K562 (cell line): Measurements from ENCODE around the gene SPATC1L. TPM values are rescaled to one million over a fixed set of nuclear protein-coding genes. Genes with fewer than 3 reads are reported as not detected.
A peak's percentile ranks its signal among the peaks of the same experiment; 100 is the strongest.

Source experiments
- ELK3 ChIP-seq: fragments of 450-650 bp; formaldehyde crosslinking; IDR thresholded peaks from 2 replicates; pipeline ENCODE4 v1.4.0; 2020; ENCODE audit warnings: mild to moderate bottlenecking
- EP300 ChIP-seq: IDR thresholded peaks from 2 replicates; pipeline ENCODE4 v1.6.1; 2012; ENCODE audit warnings: low read length, improper control_type of control experiment
- GABPA ChIP-seq: fragments of 200-800 bp; sonication (Bioruptor generic); conservative IDR thresholded peaks from 2 replicates; pipeline ENCODE4 v1.6.1; 2016; ENCODE audit warnings: low read depth, missing genetic modification characterization, missing compliant biosample characterization
- MAFG ChIP-seq: fragments of 450-650 bp; conservative IDR thresholded peaks from 2 replicates; pipeline ENCODE4 v1.6.1; 2016; ENCODE audit warnings: missing genetic modification characterization, missing compliant biosample characterization
- NFATC3 ChIP-seq: fragments of 450-650 bp; IDR thresholded peaks from 2 replicates; pipeline ENCODE4 v1.6.1; 2017; ENCODE audit warnings: mild to moderate bottlenecking
- RBM17 ChIP-seq: fragments of 200-400 bp; formaldehyde crosslinking; IDR thresholded peaks from 2 replicates; pipeline ENCODE4 v1.6.1; 2017; ENCODE audit warnings: low read depth, mild to moderate bottlenecking, low read length, borderline replicate concordance
- RNF2 ChIP-seq: sonication (generic); IDR thresholded peaks from 2 replicates; pipeline ENCODE4 v1.6.1; 2016
- SPI1 ChIP-seq: IDR thresholded peaks from 2 replicates; pipeline ENCODE4 v1.6.1; 2011; ENCODE audit warnings: low read depth, low read length, control low read depth, borderline replicate concordance
- TAF7 ChIP-seq: fragments of 450-650 bp; IDR thresholded peaks from 2 replicates; pipeline ENCODE4 v1.6.1; 2016; ENCODE audit warnings: missing genetic modification characterization, missing compliant biosample characterization
- TRIM25 ChIP-seq: fragments of 450-650 bp; IDR thresholded peaks from 2 replicates; pipeline ENCODE4 v1.7.0; 2016; ENCODE audit warnings: borderline replicate concordance
- U2AF1 ChIP-seq: fragments of 200-400 bp; formaldehyde crosslinking; optimal IDR thresholded peaks from 2 replicates; pipeline ENCODE3; 2017; ENCODE audit warnings: mild to moderate bottlenecking, low read depth, low read length, moderate library complexity
- YY1 ChIP-seq, 3 experiments: IDR thresholded peaks; 2 replicates each; pipeline ENCODE4 v1.6.1; 2011; ENCODE audit warnings: low read length in 2 of 3, mild to moderate bottlenecking in 2 of 3, moderate library complexity in 2 of 3, borderline replicate concordance in 1 of 3, control low read depth in 1 of 3, low read depth in 1 of 3; ENCODE audit not compliant: insufficient read depth in 3 of 3, insufficient replicate concordance in 2 of 3, control insufficient read depth in 1 of 3, insufficient read length in 1 of 3; ENCODE audit errors: extremely low read depth in 1 of 3
- ZEB2 ChIP-seq: fragments of 450-650 bp; IDR thresholded peaks from 2 replicates; pipeline ENCODE4 v1.6.1; 2016
- ZNF3 ChIP-seq: fragments of 250-450 bp; sonication (Bioruptor Pico); IDR thresholded peaks from 2 replicates; pipeline ENCODE4 v1.5.0; 2021; ENCODE audit warnings: mild to moderate bottlenecking, moderate library complexity
- ZNF644 ChIP-seq: fragments of 200-800 bp; sonication (Bioruptor generic); IDR thresholded peaks from 2 replicates; pipeline ENCODE4 v1.6.1; 2016; ENCODE audit warnings: low read depth, missing genetic modification characterization, missing compliant biosample characterization
- polyA plus RNA-seq, 8 experiments: library from polyadenylated mRNA; depleted of rRNA in 4 of 8; stranded (reverse) in 5 of 8; unstranded in 3 of 8; fragments of >200 nt; fragmentation: Nextera tagmentation in 2 of 8; fragmentation: Illumina TruSeq in 1 of 8; extraction: Ambion mirVana in 2 of 8; extraction: Trizol in 1 of 8; gene quantifications; 2 replicates each; pipeline versions ENCODE4 v1.2.1 to v1.2.3, GENCODE V29; 2011 to 2014; ENCODE audit warnings: inconsistent platforms in 1 of 8, missing spikeins in 1 of 8
- total RNA-seq, 7 experiments: library from RNA; depleted of rRNA in 6 of 7; stranded (reverse); fragments of >200 nt in 6 of 7; fragmentation: Illumina TruSeq in 2 of 7; extraction: Trizol in 2 of 7; gene quantifications; 2 replicates each; pipeline versions ENCODE4 v1.2.1 to v1.2.3, GENCODE V29; 2011 to 2021; ENCODE audit warnings: low replicate concordance in 1 of 7
- TF ChIP-seq, protein P1 (sequence below): fragments of 200-800 bp; sonication (Bioruptor generic); IDR thresholded peaks from 2 replicates; pipeline ENCODE4 v1.6.1; 2017; ENCODE audit warnings: missing genetic modification characterization, missing compliant biosample characterization

The SPATC1L gene
- total and polyA plus RNA-seq, 9 of the 15 experiments (the other 6 are each of a cell fraction or from before 2014, with no cell fraction given): 0.14 to 121 (median 34.0) TPM; not detected in 1

- TF ChIP-seq, protein P1, sequence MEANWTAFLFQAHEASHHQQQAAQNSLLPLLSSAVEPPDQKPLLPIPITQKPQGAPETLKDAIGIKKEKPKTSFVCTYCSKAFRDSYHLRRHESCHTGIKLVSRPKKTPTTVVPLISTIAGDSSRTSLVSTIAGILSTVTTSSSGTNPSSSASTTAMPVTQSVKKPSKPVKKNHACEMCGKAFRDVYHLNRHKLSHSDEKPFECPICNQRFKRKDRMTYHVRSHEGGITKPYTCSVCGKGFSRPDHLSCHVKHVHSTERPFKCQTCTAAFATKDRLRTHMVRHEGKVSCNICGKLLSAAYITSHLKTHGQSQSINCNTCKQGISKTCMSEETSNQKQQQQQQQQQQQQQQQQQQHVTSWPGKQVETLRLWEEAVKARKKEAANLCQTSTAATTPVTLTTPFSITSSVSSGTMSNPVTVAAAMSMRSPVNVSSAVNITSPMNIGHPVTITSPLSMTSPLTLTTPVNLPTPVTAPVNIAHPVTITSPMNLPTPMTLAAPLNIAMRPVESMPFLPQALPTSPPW (CRISPR knock-in tag): peak; percentile 79
- TF ChIP-seq ZNF3 (CRISPR knock-in tag) (no peak), ZEB2 (0 out of 2 replicates have a peak, but pooled peaks have one; percentile 36), MAFG (tag) (peak; percentile 68), TRIM25 (no peak), RBM17 (no peak), GABPA (tag) (no peak), ZNF644 (tag) (peak; percentile 70; the same call in 1 of the 2 replicates), ELK3 (CRISPR knock-in tag) (no peak), SPI1 (peak; percentile 47; the same call in 1 of the 2 replicates), RNF2 (no peak), NFATC3 (no peak), TAF7 (tag) (no peak), U2AF1 (no peak), EP300 (peak; percentile 73; the same call in 1 of the 2 replicates), YY1 (IDR thresholded peaks at IDR 0.05; ENCODE audit: borderline replicate concordance in 1 of 3, control insufficient read depth in 1 of 3, extremely low read depth in 1 of 3, insufficient read depth in 3 of 3, insufficient read length in 1 of 3, insufficient replicate concordance in 2 of 3, low read depth in 1 of 3, low read length in 2 of 3) (peak in 1 of 3 experiments; percentile 31)
Observed at GRCh38 chr21:46188226-46189212, 4.3 kb upstream of the SPATC1L start (continued).
